Smooth muscle cell (in vitro differentiated cells): ENCODE measurements around the gene CLPTM1L. TPM values are rescaled to one million over a fixed set of nuclear protein-coding genes. Genes with fewer than 3 reads are reported as not detected.
A peak's percentile ranks its signal among the peaks of the same experiment; 100 is the strongest.

Experiments used
- DNase-seq: peaks from one replicate; lab custom pipeline; 2025; ENCODE audit not compliant: unreplicated experiment; lab: John Stamatoyannopoulos, UW
- H2AFZ ChIP-seq: fragments of 200-600 bp; sonication (generic); 2 replicates; pipeline ENCODE4 v1.6.0; 2016; ENCODE audit warnings: antibody characterized with exemption, low read depth, mild to moderate bottlenecking
- H3F3A ChIP-seq: fragments of 200-600 bp; sonication (generic); 2 replicates; pipeline ENCODE4 v1.6.0; 2017; ENCODE audit warnings: antibody characterized with exemption, low read depth
- H3K27ac ChIP-seq: fragments of 200-600 bp; sonication (generic); 2 replicates; pipeline ENCODE4 v1.5.1; 2016; ENCODE audit warnings: low read depth, mild to moderate bottlenecking
- H3K27me3 ChIP-seq: fragments of 200-600 bp; sonication (generic); 2 replicates; pipeline ENCODE4 v1.6.1; 2016; ENCODE audit warnings: low read depth, mild to moderate bottlenecking
- H3K36me3 ChIP-seq: fragments of 200-600 bp; sonication (generic); 2 replicates; pipeline ENCODE4 v1.5.1; 2016; ENCODE audit warnings: low read depth
- H3K4me1 ChIP-seq: fragments of 200-600 bp; sonication (generic); 2 replicates; pipeline ENCODE4 v1.5.1; 2016; ENCODE audit warnings: low read depth
- H3K4me2 ChIP-seq: fragments of 200-600 bp; sonication (generic); 2 replicates; pipeline ENCODE4 v1.6.0; 2016; ENCODE audit warnings: mild to moderate bottlenecking
- H3K4me3 ChIP-seq: fragments of 200-600 bp; sonication (generic); 2 replicates; pipeline ENCODE4 v1.5.1; 2016; ENCODE audit warnings: mild to moderate bottlenecking
- H3K79me2 ChIP-seq: fragments of 200-600 bp; sonication (generic); 2 replicates; pipeline ENCODE4 v1.6.0; 2016; ENCODE audit warnings: low read depth, mild to moderate bottlenecking
- H3K9ac ChIP-seq: fragments of 200-600 bp; sonication (generic); 2 replicates; pipeline ENCODE4 v1.6.0; 2016; ENCODE audit warnings: low read depth
- H3K9me3 ChIP-seq: fragments of 200-600 bp; sonication (generic); replicated peaks from 2 replicates; pipeline ENCODE4 v1.5.1; 2016; ENCODE audit warnings: low read depth
- H4K20me1 ChIP-seq: fragments of 200-600 bp; sonication (generic); 2 replicates; pipeline ENCODE4 v1.6.0; 2016; ENCODE audit warnings: low read depth
- WGBS: methylation state at CpG from one replicate; pipeline ENCODE4 v1.1.7; 2016; ENCODE audit warnings: low lambda C conversion rate; 5-methylcytosine and 5-hydroxymethylcytosine counted together
- polyA plus RNA-seq: library from polyadenylated mRNA; unstranded; fragments of >200 nt; fragmentation: Nextera tagmentation; extraction: Ambion mirVana; gene quantifications from 2 replicates; pipeline ENCODE4 v1.2.1, GENCODE V29; 2016
- total RNA-seq: library from RNA; depleted of rRNA; stranded (reverse); fragments of >200 nt; gene quantifications from 2 replicates; pipeline ENCODE4 v1.2.3, GENCODE V29; 2014
- TF ChIP-seq, protein P1 (sequence below): fragments of 200-600 bp; sonication (generic); IDR thresholded peaks from 2 replicates; pipeline ENCODE4 v1.5.1; 2017; ENCODE audit warnings: borderline replicate concordance, mild to moderate bottlenecking, antibody characterized with exemption; ENCODE audit not compliant: insufficient read depth, poor library complexity, severe bottlenecking

The CLPTM1L gene
- total and polyA plus RNA-seq, 2 experiments from 2014 or later: 125 to 127 TPM

DNA sequence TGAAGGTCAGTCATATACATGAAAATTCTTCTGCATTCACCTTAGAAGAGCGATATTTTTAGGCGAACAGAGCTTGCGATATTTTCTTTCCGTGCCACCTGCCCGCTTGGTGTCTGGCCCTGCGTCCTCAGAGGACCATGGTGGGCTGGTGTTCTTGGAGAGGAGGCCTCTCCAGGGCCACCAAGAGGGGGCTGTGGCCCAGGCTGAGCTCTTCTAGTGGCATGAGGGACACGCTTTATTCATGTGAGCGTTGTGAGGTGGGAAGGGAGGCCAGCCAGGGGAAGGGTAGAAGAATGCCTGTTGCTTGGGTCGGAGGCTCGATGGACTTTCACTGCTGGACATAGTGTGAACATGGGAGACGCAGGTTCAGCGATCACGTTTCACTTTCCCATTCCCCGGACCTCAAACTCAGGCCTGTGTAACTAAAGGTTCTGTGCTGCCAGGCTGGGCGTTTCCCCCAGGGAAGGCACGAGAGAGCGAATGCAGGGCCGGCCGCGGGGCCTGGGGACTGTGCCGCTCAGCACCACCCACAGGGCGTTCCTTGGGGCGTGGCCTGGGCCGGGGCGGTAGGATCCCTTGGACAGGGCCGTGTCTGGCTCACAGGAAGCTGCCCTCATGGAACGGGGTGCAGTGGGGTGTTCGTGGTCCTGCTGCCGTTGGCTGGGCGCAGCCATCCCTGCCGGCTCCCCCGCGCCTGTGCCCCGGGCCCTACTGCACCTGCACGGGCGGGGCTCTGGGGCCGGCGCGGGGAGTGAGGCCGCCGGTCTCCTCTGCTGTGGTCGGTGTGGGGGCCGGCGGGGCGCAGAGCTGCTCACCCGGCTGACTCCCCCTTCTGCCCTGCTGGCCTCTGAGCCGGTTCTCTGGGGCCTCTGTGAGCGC, 40.7 kb upstream of the CLPTM1L start:
- no peaks in the 10 kb centered on the region for H3K9me3 ChIP-seq
- H2AFZ ChIP-seq: peak overlapping the region; percentile 67
- no peaks in the 10 kb centered on the region for H3F3A ChIP-seq
- TF ChIP-seq, protein P1, sequence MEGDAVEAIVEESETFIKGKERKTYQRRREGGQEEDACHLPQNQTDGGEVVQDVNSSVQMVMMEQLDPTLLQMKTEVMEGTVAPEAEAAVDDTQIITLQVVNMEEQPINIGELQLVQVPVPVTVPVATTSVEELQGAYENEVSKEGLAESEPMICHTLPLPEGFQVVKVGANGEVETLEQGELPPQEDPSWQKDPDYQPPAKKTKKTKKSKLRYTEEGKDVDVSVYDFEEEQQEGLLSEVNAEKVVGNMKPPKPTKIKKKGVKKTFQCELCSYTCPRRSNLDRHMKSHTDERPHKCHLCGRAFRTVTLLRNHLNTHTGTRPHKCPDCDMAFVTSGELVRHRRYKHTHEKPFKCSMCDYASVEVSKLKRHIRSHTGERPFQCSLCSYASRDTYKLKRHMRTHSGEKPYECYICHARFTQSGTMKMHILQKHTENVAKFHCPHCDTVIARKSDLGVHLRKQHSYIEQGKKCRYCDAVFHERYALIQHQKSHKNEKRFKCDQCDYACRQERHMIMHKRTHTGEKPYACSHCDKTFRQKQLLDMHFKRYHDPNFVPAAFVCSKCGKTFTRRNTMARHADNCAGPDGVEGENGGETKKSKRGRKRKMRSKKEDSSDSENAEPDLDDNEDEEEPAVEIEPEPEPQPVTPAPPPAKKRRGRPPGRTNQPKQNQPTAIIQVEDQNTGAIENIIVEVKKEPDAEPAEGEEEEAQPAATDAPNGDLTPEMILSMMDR: no peak
- H3K27ac ChIP-seq: no peak overlapping the region
- WGBS: 17% methylated on average over 46 of the region's 48 CpGs
- DNase-seq: peak; percentile 11
- peak overlapping the region; percentile 56 for H3K4me3 ChIP-seq
- H3K36me3 ChIP-seq: no peaks in the 10 kb centered on the region
- H3K79me2 ChIP-seq: no peaks in the 10 kb centered on the region
- peak overlapping the region; percentile 91 for H3K4me2 ChIP-seq
- H3K9ac ChIP-seq: no peak overlapping the region
- H4K20me1 ChIP-seq: no peaks in the 10 kb centered on the region
- H3K27me3 ChIP-seq: peaks cover 56% of the 10 kb centered on the region
- H3K4me1 ChIP-seq: peaks cover 4% of the 10 kb centered on the region

DNA sequence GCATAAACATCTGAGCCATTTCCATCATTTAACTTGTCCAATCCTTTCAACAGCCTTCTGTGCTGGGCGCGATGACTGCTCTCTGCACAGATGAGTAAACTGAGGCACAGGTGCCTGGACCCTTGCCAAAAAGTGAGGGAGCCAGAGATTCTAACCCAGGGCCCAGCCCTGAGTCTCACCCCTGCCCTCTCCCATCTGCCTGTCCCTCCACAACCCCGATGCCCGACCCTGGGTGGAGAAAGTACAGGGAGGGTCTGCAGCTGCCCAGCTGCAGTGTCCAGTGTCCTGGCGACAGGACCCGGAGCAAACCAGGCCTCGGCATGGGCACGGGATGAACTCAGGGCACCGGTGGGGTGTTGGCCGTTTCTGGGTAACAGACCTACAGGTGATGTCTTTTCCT, 39.6 kb upstream of the CLPTM1L start:
- Histone ChIP-seq H4K20me1 (no peaks in the 10 kb centered on the region), H3K4me1 (peaks cover 4% of the 10 kb centered on the region), H3K27ac (no peak overlapping the region), H3K36me3 (no peaks in the 10 kb centered on the region), H3K27me3 (peaks cover 62% of the 10 kb centered on the region), H3K9ac (no peak overlapping the region), H3K4me3 (no peak overlapping the region), H3K9me3 (no peaks in the 10 kb centered on the region), H3F3A (no peaks in the 10 kb centered on the region), H3K4me2 (no peak overlapping the region), H2AFZ (no peak overlapping the region), H3K79me2 (no peaks in the 10 kb centered on the region)
- 82% methylated on average over 10 of the region's 10 CpGs for whole genome bisulfite sequencing
- TF ChIP-seq, protein P1: no peak
- DNase-seq: no peak

DNA sequence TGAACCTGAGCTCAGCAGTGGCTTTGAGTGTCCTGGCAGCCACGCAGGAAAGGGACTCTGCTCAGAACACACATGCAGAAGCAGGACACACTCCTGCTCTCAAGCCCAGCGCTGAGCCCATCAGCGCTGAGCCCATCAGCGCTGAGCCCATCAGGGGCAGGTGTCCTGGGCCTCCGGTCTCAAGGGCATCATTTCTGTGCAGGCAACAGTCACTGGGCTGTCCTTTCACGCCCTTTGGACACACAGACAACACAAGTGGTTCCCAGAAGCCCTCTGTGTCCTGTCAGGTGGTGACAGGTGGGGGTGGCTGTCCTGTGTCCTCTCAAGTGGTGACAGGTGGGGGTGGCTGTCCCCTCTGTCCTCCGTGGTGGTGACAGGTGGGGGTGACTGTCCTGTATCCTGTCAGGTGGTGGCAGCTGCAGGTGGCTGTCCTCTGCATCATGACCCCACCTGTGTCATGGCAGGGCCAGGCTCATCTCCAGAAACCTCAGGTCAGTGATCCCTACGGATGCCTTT, 39.0 kb upstream of the CLPTM1L start:
- Histone ChIP-seq H3K36me3 (no peaks in the 10 kb centered on the region), H3K27ac (no peak overlapping the region), H3F3A (no peaks in the 10 kb centered on the region), H3K79me2 (no peaks in the 10 kb centered on the region), H3K9ac (no peak overlapping the region), H3K27me3 (peaks cover 56% of the 10 kb centered on the region), H2AFZ (no peak overlapping the region), H3K4me3 (no peak overlapping the region), H4K20me1 (no peaks in the 10 kb centered on the region), H3K4me2 (no peak overlapping the region), H3K9me3 (no peaks in the 10 kb centered on the region), H3K4me1 (peaks cover 4% of the 10 kb centered on the region)
- no peak for DNase-seq
- TF ChIP-seq, protein P1: no peak
- WGBS: 79% methylated on average over 8 of the region's 8 CpGs
